ENCODE data around the gene FOXN1. TPM values are rescaled to one million over a fixed set of nuclear protein-coding genes. Genes with fewer than 3 reads are reported as not detected.
"Not testable (repeated sequence)": the region's sequence is repeated elsewhere in the genome, so short reads cannot be mapped to it uniquely, and the experiment has no call there.

The FOXN1 gene
- total RNA-seq, 1 experiment from 2014 or later: not detected

GRCh38 chr17:28509789-28510188 is 3.6 kb downstream of the FOXN1 start:
- Histone ChIP-seq H3K9me3 (no peaks in the 10 kb centered on the region), H3K36me3 (no peaks in the 10 kb centered on the region), H3K27me3 (no peaks in the 10 kb centered on the region), H3K4me3 (no peak overlapping the region)
- no peak for DNase-seq

GRCh38 chr17:28511858-28512461 is 5.8 kb downstream of the FOXN1 start:
- Histone ChIP-seq H3K4me3 (no peak overlapping the region), H3K9me3 (no peaks in the 10 kb centered on the region; the same call in 1 of the 2 replicates), H3K36me3 (no peaks in the 10 kb centered on the region), H3K27me3 (no peaks in the 10 kb centered on the region)
- DNase-seq: no peak

DNA sequence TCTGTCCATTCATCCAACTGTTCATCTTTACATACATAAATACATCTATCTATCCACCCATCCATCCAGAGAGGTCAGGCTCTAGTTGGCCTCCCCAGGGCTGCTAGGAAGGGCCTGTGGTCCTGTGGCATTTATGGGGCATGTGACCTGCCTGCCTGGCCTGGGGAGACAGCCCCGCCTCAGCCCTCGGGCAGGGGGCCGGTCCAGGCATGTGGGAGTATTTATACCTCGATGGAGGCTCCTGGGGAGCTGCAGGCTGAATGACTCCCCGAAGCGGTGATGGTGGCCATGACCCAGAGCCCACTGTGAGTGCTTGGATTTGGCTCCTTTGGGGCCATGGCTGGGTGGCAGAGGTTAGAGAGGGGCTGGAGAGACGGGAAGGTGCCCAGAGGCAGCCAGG is 7.3 kb downstream of the FOXN1 start:
- Histone ChIP-seq H3K27me3 (no peaks in the 10 kb centered on the region), H3K4me3 (no peak overlapping the region), H3K36me3 (no peaks in the 10 kb centered on the region), H3K9me3 (no peaks in the 10 kb centered on the region; the same call in 1 of the 2 replicates)
- no peak for DNase-seq

DNA sequence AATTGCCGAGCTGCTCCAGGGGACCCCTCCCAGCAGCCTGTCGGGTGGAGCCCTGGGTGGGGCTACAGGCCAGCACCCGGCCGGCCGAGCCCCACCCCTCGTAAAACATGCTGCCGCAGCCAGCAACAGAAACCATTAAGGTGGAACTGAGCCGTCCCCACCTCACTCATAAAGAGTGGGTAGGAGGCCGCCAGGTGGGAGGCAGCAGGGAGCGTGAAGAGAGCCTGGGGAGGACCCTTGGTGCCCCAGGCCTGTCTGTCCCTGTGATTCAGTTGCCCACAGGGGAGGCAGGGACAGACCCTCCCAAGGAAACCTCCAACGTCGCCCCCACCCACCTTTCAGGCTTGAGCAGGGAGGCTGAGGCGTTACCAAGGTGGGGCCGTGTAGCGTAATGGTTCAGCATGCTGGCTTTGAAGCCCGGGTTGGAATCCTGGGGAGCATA is 8.4 kb downstream of the FOXN1 start:
- Histone ChIP-seq H3K36me3 (no peaks in the 10 kb centered on the region), H3K9me3 (no peaks in the 10 kb centered on the region; the same call in 1 of the 2 replicates), H3K4me3 (no peak overlapping the region), H3K27me3 (no peaks in the 10 kb centered on the region)
- DNase-seq: no peak

GRCh38 chr17:28515518-28515917 is 9.4 kb downstream of the FOXN1 start:
- Histone ChIP-seq H3K27me3 (no peaks in the 10 kb centered on the region), H3K4me3 (no peak overlapping the region), H3K36me3 (no peaks in the 10 kb centered on the region), H3K9me3 (no peaks in the 10 kb centered on the region; the same call in 1 of the 2 replicates)
- no peak for DNase-seq

DNA sequence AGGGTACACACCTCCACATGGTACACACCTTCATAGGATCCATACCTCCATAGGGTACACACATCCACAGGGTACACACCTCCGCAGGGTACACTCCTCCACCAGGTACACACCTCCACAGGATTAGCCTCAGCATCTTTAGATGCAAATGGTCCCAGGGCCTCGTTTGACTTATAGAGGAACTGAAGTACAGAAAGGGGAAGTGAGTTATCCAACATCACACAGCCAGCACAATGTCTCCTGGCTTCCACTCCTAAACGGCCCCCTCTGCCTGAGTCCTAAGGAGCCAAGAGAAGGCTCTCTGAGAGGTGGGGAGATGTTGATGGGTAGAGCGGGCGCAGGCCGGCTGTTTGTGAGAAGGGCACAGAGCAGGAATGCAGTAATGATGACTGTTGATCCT is 12.0 kb downstream of the FOXN1 start:
- DNase-seq: no peak
- Histone ChIP-seq H3K4me3 (no peak overlapping the region), H3K36me3 (no peaks in the 10 kb centered on the region), H3K9me3 (no peaks in the 10 kb centered on the region; the same call in 1 of the 2 replicates), H3K27me3 (no peaks in the 10 kb centered on the region)

DNA sequence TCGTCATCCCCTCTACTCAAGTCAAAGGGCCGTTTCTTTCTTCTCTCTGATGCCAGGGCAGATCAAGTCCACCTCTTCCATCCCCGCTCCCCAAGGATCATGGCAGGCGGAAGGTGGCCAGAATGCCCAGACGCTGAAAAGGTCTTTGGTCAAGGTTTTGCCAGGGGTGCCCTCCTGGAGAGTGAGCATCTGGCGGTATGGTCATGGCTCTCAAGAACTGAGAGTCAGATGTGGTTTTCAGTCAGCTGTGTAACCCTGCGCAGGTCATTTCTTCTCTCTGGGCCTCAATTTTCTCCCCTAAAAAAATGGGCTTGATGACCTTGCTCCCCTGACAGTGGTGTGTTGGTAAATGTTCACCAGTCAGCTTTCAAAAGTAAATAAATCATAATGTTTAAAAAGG is 12.4 kb downstream of the FOXN1 start:
- H3K9me3 ChIP-seq: no peaks in the 10 kb centered on the region; the same call in 1 of the 2 replicates
- H3K4me3 ChIP-seq: no peak overlapping the region
- no peak for DNase-seq
- no peaks in the 10 kb centered on the region for H3K36me3 ChIP-seq
- no peaks in the 10 kb centered on the region for H3K27me3 ChIP-seq

DNA sequence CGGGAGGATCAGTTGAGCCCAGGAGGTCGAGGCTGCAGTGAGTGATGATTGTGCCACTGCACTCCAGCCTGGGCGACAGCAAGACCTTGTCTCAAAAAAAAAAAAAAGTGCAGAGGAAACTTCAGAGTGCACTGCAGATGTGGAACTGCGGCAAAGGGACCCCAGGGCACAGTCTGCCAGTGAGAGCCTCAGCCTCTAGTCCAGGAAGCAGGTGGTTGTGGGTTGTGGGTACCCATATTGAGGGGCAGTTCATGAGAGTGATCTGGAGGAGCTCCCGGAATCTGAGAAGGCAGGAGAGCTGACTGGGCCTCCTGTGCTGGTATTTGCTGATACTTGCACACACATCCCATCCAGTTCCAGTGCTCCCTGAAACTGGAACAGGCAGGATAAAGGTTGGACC is 13.1 kb downstream of the FOXN1 start:
- H3K9me3 ChIP-seq: no peaks in the 10 kb centered on the region; the same call in 1 of the 2 replicates
- H3K27me3 ChIP-seq: no peaks in the 10 kb centered on the region
- no peak overlapping the region for H3K4me3 ChIP-seq
- DNase-seq: no peak
- H3K36me3 ChIP-seq: no peaks in the 10 kb centered on the region

DNA sequence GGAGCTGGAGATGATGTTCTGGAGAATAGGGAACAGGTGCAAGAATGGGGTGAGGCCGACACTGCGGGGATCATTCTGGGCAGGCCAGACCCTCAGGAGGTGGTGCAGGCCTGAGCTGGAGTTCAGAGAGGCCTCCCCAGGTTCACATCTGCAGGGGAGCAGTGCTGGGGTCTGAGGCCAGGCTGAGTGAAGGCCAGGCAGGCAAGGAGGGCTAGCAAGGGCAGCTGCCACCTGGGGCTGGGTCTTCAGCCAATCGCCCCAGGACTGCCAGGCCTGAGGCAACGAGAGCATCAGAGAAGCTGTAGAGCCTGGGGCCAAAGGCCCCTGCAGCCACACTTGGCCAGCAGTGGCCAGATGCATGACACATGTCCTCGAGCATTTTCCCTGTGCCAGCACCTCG is 14.5 kb downstream of the FOXN1 start:
- H3K4me3 ChIP-seq: no peak overlapping the region
- no peak for DNase-seq
- no peaks in the 10 kb centered on the region for H3K36me3 ChIP-seq
- H3K27me3 ChIP-seq: no peaks in the 10 kb centered on the region
- no peaks in the 10 kb centered on the region for H3K9me3 ChIP-seq

DNA sequence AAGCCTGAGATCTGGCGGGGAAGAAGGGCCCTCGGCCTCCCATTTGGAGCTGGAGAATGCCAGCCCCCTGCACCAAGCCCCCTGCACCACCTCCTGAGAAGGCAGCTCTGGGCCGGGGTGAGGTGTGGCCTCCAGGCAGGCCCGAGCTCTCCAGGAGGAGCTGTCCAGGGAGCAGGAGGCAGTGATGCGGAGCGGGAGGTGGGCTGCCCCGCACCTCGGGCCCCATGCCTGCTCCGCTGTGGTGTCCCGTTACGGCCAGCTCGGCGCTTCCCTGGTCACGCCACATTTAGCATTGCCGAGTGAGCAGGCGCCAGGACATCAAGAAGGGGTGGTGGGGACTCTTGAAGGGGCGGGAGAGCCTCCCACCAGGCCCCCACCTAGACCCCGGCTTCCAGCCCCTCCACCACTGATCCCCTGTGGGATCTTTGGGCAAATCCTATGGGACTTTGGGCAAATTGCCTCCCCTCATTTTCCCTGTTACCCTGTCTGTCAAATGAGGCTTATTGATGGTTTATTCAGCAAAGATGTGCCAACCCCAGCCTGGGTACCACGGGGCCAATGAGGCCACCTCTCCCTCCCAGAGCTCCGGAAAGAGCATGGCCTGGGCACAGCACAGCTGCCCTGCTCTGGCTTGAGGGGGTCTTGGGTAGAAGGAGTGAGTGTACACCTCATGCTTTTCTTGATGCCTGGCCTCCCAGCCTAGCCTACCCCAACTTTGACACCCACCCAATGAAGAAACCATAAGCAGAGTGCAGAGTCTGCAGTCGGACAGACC is 15.3 kb downstream of the FOXN1 start:
- no peaks in the 10 kb centered on the region for H3K27me3 ChIP-seq
- no peaks in the 10 kb centered on the region for H3K36me3 ChIP-seq
- H3K9me3 ChIP-seq: no peaks in the 10 kb centered on the region
- no peak for DNase-seq
- H3K4me3 ChIP-seq: no peak overlapping the region

- H3K36me3 ChIP-seq, H3K27me3 ChIP-seq, H3K9me3 ChIP-seq, H3K4me3 ChIP-seq, DNase-seq: not testable (repeated sequence)
Observed at GRCh38 chr17:28522281-28522680, 16.1 kb downstream of the FOXN1 start.

GRCh38 chr17:28523186-28523585 is 17.0 kb downstream of the FOXN1 start:
- H3K9me3 ChIP-seq: no peaks in the 10 kb centered on the region
- H3K4me3 ChIP-seq: no peak overlapping the region
- DNase-seq: no peak
- no peaks in the 10 kb centered on the region for H3K36me3 ChIP-seq
- H3K27me3 ChIP-seq: no peaks in the 10 kb centered on the region

DNA sequence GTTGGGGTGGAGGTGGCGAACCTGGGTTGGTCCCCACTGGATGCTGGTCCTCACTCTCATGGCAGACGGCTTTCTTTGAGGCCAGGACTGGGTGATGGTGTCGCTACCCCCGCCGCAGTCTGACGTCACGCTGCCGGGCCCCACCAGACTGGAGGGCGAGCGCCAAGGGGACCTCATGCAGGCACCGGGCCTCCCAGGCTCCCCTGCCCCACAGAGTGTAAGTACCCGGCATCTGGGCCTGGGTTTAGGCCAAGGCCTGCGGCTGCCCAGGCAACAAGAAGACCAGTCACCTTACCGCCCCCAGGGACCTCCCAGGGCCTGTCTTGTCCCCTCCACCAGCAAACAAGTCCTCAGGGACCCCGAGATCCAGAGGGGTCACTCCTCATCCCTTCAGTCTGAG is 17.7 kb downstream of the FOXN1 start:
- H3K27me3 ChIP-seq: no peaks in the 10 kb centered on the region
- no peaks in the 10 kb centered on the region for H3K9me3 ChIP-seq
- H3K36me3 ChIP-seq: no peaks in the 10 kb centered on the region
- H3K4me3 ChIP-seq: no peak overlapping the region
- no peak for DNase-seq

DNA sequence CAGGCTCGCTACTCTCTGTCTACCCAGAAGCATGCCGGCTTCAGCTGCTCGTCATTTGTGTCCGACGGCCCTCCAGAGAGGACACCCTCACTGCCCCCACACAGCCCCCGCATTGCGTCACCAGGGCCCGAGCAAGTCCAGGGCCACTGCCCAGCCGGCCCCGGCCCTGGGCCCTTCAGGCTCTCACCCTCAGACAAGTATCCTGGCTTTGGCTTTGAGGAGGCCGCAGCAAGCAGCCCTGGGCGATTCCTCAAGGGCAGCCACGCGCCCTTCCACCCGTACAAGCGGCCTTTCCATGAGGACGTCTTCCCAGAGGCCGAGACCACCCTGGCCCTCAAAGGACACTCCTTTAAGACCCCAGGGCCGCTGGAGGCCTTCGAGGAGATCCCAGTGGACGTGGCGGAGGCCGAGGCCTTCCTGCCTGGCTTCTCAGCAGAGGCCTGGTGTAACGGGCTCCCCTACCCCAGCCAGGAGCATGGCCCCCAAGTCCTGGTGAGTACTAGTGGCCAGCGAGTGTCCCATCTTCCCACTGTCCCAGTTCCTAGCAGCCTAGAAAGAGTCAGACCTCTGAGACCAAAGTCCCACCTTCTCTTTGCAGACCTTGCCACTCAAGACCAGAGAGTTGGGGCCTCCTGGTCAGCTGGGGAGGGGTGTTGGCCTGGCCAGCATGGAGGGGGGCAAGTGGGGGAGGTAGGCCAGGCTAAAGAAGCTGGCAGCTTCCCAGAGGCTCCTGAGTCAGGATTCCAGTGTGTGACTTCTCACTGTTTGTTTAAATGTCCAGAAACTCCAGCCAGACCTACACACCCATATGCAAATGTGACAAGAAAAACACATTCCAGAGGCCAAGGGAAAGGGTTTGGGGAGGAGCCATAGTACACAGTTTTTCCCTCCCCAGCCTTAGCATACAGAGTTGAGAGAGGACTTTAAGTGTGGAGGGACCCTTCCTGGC is 18.6 kb downstream of the FOXN1 start:
- Histone ChIP-seq H3K4me3 (no peak overlapping the region), H3K36me3 (no peaks in the 10 kb centered on the region), H3K9me3 (no peaks in the 10 kb centered on the region), H3K27me3 (no peaks in the 10 kb centered on the region)
- peak; percentile 82 for DNase-seq

DNA sequence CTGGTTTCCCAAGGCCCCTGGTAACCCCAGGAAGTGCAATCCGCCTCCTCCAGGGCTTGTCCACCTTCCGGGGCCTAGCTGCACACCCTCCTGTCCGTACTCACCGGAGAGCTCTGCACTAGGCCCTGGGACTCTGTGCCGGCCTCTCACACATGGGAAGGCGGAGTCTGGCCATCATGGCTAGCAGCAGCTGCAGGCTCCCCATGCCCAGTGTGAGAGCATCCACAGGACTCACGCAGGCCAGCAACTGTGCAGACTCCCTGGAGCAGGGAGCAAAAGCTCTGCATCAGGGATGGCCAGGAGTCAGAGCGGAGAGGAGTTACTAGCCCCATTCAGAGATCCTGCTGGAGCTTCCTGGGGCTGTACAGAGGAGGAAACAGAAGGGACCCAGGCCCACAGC is 20.2 kb downstream of the FOXN1 start:
- H3K36me3 ChIP-seq: no peaks in the 10 kb centered on the region
- DNase-seq: no peak
- no peak overlapping the region for H3K4me3 ChIP-seq
- no peaks in the 10 kb centered on the region for H3K9me3 ChIP-seq
- H3K27me3 ChIP-seq: no peaks in the 10 kb centered on the region

DNA sequence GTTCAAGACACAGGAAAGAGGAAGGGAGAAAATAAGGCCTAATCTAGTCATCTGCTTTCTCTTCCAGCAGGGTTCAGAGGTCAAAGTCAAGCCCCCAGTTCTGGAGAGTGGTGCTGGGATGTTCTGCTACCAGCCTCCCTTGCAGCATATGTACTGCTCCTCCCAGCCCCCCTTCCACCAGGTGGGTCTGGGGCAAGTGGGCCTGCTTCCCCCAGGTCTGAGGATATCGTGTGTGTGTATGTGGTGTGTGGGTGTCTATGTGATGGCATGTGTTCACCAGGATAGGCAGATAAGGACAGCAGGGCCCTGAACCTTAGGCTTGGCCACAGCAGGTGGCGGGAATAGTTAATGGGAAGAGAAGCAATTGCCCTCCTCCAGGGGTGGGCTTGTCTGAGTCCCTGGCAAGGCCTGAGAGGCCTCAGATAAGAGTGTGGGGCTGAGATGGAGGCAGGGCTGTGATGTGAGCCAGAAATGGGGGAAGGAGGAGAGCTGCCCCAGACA is 21.1 kb downstream of the FOXN1 start:
- no peaks in the 10 kb centered on the region for H3K9me3 ChIP-seq
- H3K27me3 ChIP-seq: no peaks in the 10 kb centered on the region
- no peak overlapping the region for H3K4me3 ChIP-seq
- DNase-seq: no peak
- H3K36me3 ChIP-seq: no peaks in the 10 kb centered on the region

- no peaks in the 10 kb centered on the region for H3K9me3 ChIP-seq
- H3K4me3 ChIP-seq: no peak overlapping the region
- H3K27me3 ChIP-seq: no peaks in the 10 kb centered on the region
- no peaks in the 10 kb centered on the region for H3K36me3 ChIP-seq
- DNase-seq: peak; percentile 39
Observed at GRCh38 chr17:28527859-28528258, 21.7 kb downstream of the FOXN1 start.
